Cortex of kidney (tissue), 1 donor: ENCODE measurements around the gene AMHR2.
"Not testable (repeated sequence)": the region's sequence is repeated elsewhere in the genome, so short reads cannot be mapped to it uniquely, and the experiment has no call there.

ENCODE experiments used
- DNase-seq: peaks from one replicate; lab custom pipeline; 2025; lab: John Stamatoyannopoulos, UW

Gene AMHR2

GRCh38 chr12:53423597-53423996 lies at the start of gene AMHR2:
TSS of gene AMHR2 (plus strand) at chr12:53423855. CDS start at chr12:53423935, 80 bp downstream.
- no peak for DNase-seq

- DNase-seq = not testable (repeated sequence)
Measured at GRCh38 chr12:53374277-53374676, 49.4 kb upstream of the AMHR2 start.

GRCh38 chr12:53376747-53377146 lies 46.9 kb upstream of the AMHR2 start:
- no peak for DNase-seq

GRCh38 chr12:53378222-53378621 lies 45.4 kb upstream of the AMHR2 start:
- no peak for DNase-seq

DNA sequence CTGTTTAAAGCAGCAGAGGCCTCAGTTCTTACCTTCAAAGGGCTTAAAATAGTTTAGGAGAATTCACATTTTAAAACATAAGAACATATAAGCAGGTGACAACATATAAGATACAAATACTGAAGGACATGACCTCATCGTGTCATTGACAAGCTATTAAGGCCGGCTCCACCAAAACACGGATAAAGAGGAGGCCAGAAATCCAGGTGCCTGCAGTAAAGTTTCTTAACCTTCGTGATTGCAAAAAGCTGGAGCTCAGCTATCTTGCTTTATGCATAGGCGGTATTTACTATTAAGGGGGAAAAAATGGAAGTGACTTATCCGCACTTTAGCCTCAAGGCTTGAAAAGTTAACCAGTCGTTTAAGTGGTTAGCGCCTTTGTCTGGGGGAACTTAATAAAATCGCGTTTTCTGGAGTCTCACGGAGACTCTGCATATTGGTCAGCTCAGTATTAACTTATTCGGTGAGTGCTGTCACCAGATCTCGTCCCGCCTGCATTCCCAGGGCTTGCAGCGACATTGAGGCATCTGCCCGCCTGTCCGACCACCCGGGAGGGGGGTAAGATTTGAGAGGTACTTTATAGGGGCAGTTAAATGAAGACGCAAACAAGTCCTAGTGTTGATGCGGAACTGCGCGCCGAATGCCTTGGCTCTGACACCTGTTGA lies 44.8 kb upstream of the AMHR2 start:
- no peak for DNase-seq

DNA sequence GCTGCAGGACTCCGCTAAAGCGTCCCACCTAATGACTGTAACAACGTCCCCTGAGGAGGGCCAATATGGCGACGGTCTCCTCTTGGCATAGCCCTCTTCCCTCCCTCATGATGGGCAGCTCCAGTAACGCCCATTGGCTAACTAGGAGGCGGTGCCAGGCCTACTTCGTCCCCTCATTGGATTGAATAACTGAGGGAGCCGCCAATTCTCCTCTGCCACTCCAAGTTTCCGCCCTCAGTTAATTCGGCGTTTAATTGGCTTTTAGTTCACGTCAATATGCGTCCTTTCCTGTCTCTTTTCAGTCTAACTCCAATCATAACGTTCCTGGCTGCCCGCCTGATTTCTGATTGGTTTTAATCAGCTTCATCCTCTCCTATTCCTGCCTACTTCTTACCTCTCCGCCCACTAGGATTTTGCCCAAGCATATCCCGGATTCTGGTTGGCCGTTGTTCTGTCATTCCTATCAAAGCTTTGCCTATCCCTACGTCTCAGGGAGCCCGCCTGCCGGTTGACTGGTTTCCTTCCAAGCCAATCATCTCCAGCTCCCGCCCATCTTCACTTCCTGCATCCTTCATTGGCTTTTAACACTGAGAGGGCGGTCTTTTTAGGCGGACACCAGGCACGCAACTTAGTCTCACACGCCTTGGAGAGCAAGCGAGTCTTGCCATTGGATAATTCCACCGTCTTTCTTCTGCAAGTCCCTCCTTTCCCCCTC lies 44.1 kb upstream of the AMHR2 start:
- peak; percentile 67 for DNase-seq

GRCh38 chr12:53380104-53380793 lies 43.4 kb upstream of the AMHR2 start, which contains the start of gene SP1:
TSS of gene SP1 (plus strand) at chr12:53380176. CDS start at chr12:53380292, 116 bp downstream.
- peak; percentile 51 for DNase-seq

DNA sequence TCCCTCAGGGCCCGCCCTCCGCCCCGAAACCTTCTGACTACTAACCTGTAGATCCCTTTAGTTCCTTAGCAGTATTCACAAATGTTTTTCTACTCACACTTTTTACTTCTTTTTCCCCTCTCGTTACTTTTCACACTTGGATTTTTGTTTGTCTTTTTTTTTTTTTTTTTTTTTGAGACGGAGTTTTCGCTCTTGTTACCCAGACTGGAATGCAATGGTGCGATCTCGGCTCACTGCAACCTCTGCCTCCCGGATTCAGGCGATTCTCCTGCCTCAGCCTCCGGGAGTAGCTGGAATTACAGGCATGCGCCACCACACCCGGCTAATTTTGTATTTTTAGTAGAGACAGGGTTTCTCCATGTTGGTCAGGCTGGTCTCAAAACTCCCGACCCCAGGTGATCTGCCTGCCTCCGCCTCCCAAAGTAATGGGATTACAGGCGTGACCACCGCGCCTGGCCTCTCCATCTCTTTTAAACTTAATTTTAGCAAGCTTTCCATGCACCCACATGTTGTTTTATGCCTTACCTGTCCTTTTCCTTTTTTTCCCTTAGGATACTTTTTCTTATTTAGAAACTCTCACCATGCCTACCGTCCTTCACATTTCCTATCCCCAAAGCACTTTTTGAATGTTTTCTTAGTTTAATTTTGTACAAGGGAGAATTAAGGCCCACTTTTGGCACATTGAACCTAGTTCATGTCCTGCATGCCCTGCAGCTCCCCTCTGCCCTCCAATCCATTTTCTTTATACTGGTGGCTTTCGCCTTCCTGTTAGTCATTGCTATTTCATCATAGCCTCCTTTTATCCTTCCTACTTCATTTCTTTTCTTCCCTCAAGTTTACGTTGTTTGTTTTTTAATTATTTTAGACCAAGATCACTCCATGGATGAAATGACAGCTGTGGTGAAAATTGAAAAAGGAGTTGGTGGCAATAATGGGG lies 42.6 kb upstream of the AMHR2 start:
- no peak for DNase-seq

GRCh38 chr12:53381731-53382630 lies 41.7 kb upstream of the AMHR2 start:
- no peak for DNase-seq

GRCh38 chr12:53383258-53383657 lies 40.4 kb upstream of the AMHR2 start:
- no peak for DNase-seq

- not testable (repeated sequence) for DNase-seq
Measured at GRCh38 chr12:53386381-53386780, 37.3 kb upstream of the AMHR2 start.

DNA sequence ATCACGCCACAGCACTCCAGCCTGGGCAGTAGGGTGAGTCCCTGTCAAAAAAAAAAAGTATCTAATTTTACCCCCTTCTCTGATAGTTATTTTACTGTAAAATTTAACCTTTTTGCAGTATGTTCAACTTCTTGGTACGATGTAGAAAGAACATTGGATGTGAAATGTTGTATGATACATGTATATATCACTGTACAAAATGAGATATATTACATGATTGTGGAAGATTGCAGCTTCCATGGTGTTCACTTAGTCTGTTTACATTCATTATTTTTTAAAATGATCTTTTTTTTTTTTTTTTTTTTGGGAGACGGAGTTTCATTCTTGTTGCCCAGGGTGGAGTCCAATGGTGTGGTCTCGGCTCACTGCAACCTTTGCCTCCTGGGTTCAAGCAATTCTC lies 34.7 kb upstream of the AMHR2 start:
- DNase-seq = no peak

- DNase-seq = no peak
Measured at GRCh38 chr12:53389702-53390101, 34.0 kb upstream of the AMHR2 start.

DNA sequence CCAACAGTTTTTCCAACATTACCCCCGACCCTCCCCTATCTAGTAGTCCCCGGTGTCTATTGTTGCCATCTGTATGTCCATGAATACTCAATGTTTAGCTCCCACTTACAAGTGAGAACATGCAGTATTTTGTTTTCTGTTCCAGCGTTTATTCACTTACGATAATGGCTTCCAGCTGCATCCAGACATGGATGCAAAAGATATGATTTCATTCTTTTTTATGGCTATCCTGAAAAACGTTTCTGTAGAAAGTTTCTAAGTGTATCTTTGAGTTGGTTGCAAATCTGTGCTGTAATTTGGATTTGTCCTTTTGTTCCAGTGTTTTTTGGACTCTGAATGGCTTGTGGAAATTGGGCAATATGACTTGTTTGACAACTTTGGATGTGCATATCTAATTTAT lies 31.9 kb upstream of the AMHR2 start:
- DNase-seq = no peak

DNA sequence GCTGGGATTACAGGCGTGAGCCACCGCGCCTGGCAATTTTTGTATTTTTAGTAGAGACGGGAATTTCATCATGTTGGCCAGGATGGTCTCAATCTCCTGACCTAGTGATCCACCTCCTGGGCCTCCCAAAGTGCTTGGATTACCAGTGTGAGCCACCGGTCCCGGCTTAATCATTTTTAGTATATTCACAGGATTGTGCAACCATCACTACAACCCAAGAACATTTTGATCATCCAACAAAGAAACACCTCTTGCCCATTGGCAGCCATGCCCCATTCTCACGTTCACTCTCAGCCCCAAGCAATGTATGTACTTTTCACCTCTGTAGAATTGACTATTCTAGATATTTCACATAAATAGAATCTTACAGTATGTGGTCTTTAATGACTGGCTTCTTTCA lies 23.8 kb upstream of the AMHR2 start:
- no peak for DNase-seq

GRCh38 chr12:53402351-53402750 lies 21.3 kb upstream of the AMHR2 start:
- DNase-seq = not testable (repeated sequence)

GRCh38 chr12:53402871-53403270 lies 20.8 kb upstream of the AMHR2 start:
- DNase-seq = no peak

DNA sequence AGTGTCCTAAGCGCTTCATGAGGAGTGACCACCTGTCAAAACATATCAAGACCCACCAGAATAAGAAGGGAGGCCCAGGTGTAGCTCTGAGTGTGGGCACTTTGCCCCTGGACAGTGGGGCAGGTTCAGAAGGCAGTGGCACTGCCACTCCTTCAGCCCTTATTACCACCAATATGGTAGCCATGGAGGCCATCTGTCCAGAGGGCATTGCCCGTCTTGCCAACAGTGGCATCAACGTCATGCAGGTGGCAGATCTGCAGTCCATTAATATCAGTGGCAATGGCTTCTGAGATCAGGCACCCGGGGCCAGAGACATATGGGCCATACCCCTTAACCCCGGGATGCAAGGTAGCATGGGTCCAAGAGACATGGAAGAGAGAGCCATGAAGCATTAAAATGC lies 12.7 kb upstream of the AMHR2 start:
- DNase-seq = no peak

DNA sequence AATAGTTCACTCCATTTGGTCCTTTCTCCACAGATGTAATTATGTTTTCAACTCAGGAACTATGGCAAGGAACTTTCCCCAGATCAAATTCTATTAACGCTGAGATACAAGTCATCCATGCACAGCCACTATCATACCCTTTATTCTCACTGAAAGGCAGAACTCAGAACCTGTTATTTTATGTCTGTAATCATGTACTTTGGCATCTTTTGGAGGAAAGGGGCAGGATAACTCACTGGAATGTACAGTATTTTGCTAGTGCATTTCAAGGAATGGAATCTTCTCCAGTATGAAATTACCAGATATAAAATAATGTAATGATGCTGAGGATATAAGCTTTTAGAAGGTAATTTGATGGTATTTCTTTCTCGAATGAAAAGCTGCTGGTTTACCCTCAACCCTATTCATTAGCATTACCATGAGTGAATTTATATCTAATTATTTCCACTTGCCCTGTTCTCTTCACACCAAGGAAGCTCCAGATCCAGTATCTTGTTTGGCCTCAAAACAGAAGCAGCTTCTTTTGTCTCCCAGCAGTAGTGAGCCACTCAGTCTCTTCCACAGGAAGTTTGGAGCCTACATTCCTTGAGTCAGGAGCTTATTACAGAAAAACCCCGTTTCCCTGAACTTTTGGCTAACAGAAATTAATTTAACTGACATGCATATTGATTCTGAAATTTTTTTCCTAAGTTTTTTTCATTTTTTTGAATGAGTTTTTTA lies 10.0 kb upstream of the AMHR2 start:
- DNase-seq = no peak

- DNase-seq = no peak
Measured at GRCh38 chr12:53414756-53415417, 8.8 kb upstream of the AMHR2 start.
